HG03095 (cell line): ENCODE measurements around the gene ARHGAP25.
A peak's percentile ranks its signal among the peaks of the same experiment; 100 is the strongest.

Experiments
- ATAC-seq: cut with Tn5 transposase; IDR thresholded peaks from one replicate; pipeline ENCODE4 v1.9.1; 2021; ENCODE audit warnings: moderate library complexity; ENCODE audit not compliant: unreplicated experiment

ARHGAP25 gene

DNA sequence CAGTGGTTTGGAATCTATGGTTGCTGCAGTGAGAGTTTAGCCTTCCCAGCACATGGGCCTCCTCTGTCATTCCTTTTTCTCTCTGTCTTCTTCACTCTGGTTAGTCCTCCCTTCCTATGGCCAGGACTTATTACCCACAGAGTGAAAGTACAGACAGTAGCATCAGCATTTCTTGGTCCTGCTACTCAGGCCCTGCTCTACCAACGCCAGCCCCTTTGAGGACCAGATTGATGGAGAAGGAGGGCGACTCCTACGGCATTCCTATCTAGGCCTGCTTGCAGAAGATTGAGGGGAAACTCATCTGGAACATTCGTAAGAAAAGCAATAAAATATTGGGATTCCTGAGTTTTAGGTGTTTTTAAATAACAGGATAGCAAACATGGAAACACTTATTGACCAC is 93.1 kb downstream of the ARHGAP25 start:
- ATAC-seq: no peak

DNA sequence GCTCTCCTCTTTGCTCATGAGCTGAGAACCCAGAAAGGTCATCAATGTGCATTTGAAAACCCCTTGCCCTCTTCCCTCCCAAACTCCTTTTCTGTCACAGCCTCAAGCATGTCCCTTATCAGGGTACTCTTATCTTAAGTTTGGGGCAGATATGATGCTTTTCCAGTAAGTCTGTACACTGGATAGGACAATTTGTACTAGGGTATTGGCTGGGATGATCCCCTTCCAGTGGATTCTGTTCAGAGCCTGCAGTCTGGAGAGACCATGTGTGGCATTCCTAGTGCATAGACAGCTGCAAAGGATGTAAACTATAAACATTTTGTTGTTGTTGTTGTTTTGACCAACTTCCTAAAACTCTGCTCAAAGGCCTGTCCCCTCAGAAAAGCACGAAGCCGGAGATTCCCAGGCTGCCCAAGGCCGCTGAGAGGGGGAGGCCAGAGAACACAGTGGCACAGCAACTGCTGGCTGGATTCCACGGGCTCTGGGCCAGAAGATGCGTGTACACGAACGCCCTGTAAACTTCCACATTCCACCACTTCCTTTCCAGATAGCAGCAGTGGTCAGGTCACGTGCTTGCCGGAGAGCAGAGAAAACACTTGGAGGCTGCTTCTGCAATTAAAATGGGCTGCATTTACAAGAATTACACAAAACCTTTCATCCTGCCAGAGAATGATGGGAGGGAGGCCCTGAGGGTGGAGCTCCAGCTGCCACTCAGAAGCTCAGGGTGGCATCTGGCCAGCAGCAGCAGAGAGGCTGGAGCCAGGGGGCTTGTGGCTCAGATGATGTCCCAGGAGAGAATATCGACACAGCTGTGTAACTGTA is 94.5 kb downstream of the ARHGAP25 start:
- ATAC-seq: no peak

DNA sequence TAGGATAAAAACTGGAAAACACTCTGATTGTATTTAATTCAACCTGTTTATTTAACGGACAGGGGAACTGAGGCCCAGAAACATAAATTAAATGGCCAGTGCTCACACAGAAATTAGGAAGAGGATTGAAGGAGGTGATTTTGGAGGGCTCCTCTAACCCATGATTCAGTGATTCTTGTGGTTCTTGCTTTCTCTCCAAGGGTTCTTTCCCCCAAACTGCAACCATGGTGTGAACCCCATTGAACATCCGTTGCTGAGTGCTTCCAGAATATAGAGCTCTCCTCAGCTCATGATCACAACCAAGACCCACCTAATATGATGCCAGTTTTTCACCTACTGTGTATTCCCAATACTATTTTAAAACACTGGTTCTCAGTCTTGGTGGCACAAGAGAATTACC is 95.1 kb downstream of the ARHGAP25 start:
- no peak for ATAC-seq

DNA sequence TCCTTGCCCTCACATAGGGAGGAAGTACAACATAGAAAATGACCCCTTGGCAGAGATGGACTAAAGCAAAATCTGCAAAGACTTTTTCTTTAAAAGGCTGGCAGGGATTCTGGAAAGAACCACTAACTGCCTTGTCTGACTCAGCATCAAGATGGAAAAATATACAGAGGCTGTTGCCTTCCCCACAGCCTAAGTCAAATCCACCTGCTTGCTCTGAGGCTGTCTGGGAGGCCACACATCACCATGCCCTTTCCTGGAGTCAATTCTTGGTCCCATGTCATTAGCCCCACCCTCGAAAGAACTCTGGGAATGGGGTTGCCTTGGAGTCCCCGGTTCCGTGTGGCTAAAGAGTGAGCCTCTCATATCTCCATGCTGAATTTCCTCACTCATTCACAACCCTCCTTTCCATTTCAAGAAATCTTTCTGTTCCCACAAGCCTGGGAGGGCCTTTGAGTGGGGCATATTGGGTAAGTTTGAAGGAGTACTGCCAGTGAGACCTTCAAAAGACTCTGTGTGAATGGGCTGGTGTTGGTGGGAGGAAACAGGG is 97.1 kb downstream of the ARHGAP25 start:
- no peak for ATAC-seq

DNA sequence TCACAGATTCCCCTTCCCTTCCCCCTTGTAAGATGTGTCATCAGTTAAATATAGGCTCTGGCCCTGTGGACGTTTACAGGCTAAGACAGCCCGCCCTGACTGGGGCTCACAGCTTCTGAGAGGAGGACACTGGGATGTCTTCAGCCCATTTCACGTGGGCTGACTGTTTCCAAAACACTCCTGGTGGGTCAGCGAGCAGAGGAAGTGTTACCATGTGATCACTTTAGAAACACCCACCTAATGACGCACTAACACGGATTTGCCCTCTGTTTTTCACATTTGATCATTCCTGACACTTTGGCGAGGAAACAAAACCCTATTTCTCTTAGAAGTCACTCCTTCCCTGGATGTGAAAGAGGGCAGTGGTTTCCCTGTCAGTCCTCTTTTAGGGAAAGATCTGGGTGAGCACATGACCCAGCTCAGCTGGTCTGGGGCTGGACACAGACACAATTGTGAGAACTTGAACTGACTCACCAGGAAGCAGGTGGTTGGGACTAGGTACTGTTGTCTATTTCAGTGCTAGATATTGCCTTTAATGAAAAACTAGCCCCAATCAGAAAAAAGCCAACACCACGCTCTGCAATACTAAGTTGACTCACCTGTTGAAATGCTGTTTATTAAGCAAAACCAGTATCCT is 97.7 kb downstream of the ARHGAP25 start:
- ATAC-seq: peak; percentile 76

DNA sequence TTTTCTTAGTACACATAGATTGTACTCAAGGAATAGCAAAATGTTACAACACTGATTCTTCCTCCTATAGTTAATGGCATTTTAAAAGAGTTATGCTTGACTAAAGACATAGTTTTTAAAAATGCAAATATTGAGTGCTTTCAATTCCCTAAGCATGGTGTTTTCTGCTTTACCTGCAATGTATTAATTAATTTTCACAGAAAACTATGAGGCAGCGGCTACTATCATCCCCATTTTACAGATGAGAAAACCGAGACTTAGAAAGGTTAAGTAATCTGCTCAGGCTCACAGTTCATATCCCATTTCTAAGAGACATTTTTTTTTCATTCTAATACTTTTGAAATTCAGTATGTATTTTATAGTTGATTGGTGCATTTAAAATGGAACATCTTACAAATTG is 98.6 kb downstream of the ARHGAP25 start:
- no peak for ATAC-seq

DNA sequence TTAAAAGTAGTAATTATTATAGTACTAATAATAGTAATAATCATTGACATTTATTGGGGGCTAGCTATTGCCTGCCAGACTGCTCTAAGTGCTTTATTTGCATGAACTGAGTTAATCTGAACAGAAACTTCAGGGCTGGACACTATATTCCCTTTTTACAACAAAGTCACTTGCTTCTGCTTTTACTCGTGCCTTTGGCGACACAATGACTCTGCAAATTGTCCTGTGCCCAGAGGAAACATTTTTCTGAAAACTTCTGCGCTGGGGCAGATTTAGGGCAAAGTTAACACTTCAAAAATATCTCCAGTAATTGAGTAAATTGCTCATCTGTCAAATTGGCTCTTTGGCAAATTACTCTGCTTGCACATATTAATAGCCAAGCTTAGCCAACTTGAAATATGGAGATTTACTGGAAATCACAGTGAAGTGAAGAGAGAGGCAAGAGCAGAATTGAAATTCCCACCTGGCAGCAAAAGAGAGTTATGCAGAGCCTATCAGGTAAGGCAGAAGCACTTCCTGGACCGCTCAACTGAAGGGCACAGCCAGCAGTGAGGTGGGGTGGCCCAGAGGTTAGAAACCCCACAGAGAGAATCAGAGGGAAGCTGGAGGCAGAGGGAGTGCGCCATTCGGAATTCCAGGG is 100.2 kb downstream of the ARHGAP25 start:
- no peak for ATAC-seq

DNA sequence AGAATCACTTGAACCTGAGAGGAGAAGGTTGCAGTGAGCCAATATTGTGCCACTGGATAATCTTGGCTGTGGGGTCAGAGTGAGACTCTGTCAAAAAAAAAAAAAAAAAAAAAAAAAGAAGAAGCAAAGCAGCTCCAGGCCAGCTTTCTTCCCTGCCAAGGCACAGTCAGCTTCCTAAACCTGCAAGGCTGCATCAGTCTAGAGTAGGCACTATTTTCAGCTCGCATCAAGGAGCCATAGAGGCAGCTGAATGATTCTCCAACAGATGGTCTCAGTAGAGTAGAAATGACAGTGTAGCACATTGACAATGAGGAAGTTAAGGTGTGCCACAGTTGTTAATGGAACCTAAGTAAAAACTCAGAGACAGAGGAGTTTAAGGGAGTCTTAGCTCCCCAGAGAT is 101.0 kb downstream of the ARHGAP25 start:
- ATAC-seq: no peak

DNA sequence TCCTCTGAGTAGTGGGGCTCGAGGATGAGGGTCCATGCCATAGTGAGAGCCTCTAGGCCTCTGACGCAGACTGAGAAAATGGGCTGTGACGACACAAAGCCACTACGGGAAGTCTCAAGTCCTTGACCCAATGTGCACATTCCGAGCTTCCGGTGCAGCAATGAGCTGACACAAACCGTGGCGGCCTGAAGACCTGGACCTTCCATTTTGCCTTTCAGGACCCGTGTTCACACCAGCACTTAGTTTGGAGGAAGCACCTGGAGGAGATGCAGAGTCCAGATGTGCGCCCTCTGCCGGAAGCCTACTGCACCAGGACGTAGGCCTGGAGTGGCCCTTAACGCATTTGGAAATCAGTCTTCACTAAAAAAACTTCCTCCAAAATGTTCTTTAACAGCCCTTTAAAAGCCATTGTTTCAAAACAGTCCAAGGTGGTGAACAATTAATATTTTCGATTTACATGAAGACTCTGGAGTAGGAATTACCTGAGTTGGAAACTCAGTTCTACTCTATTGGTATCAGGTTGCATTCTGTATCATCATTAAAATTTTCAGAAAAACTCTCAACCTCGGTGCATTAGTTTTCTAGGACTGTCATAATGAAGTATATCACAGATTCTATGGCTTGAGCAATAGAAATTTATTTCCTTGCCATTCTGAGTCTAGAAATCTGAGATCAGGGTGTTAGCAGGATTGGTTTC is 102.7 kb downstream of the ARHGAP25 start:
- no peak for ATAC-seq

DNA sequence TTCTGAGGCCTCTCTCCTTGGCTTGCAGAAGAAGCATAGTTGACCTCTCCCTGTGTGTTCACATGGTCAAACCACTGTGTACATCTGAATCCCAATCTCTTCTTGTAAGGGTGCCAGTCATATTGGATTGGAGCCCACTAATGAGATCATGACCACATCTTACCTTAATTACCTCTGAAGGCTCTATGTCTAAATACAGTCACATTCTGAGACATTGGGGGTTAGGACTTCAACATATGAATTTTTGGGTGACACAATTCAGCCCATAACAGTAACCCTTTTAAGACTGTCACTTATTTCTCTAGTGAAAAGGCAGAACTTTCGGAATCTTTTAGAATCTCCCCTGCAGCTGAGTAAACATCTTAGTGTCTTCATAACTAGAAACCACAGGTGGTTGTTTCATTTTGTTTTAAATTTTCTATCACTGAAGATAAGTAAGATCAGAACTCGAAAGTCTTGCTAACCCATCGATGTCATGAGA is 103.3 kb downstream of the ARHGAP25 start:
- ATAC-seq: peak; percentile 66

DNA sequence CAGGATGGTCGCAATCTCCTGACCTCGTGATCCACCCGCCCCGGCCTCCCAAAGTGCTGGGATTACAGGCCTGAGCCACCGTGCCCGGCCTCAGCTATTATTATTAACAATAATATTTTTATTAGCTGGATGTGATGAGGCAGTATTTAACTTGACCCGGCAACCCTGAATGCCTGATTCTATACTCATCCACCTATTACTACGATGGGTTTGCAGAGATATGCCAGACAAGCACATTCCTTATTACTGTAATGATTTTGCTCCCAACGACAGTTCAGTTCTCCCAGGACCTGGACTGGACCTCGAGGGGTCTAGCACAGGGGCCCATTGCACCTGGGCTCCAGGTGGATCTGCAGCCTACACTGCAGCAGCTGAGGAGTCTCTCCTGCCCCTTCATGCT is 104.0 kb downstream of the ARHGAP25 start:
- ATAC-seq: no peak

DNA sequence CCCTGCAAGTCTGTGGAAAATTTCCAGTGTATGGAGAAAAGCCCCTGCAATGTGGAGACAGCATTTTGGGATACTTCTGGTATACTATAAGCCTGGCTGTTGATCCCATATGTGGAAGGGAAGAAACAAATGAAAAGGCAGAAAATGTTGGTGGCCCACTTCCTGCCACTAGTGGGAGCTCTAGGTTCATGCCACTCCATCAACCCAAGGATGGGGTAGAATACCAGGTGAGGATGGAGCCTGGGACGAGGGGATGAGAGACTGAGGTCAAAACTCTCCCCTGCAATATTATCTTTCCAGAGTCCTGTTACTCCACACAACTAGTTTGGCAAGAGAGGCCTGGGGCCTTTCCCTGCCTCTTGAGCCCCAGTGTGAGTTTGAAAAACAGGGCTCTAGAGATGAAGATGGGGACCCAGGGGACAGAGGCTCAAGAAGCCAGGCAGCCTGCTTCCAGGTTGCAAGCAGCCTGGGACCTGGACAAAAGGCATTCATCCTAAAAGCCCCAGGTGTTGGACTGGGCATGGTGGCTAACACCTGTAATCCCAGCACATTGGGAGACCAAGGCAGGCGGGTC is 104.7 kb downstream of the ARHGAP25 start:
- ATAC-seq: no peak

DNA sequence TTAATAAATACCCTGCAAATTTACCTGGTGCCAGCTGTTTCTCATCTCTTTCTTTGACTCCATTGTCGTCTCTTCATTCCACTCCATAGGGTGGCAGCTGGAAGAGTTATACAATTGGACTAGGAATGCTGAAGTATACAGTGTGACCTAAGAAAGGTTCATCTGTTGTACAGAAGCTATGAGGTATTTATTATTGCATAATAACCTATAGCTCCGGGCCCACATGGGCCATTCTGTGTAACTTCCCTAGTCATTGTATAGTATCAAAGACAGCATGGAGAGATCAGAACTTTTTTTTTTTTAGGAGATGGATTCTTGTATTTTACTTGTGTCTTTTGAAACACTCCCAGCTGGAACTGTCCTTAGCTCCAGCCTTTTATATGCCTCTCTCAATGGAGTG is 110.4 kb downstream of the ARHGAP25 start:
- no peak for ATAC-seq

DNA sequence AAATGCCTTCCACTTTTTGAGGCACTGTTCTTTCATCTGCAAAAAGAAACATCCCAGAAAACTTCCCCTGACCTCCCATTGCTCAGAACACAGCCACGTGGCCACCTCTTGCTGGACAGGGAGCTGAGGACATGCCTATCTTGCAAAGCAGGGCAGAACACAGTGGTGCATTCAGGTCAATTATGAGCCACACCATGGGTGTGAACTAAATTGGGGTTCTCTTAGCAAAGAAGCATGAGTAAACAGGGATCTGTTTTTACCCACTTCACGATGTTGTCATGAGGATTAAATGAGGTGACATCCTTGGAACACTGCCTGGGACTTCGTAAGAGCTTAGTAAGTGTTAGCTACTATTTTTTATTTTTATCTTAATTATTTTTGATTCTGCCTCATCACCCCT is 111.5 kb downstream of the ARHGAP25 start:
- no peak for ATAC-seq

DNA sequence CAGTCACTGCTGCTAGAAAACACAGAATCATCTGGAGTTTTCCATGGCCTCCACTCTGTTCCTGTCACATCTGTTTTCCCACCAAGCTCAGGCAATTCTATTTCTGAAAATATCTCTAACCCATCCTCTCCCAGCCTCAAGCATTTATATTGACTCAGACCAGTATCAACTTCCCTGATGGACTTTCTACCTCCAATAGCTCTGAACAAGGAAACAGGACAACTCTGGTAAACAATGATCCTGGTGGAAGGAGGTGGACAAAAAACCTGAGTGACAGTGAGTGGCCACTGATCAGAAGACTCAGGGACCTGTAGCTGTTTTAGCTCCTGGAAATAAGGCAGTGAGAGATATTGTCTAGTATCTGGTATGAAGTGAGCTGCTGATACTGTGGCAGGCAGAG is 113.1 kb downstream of the ARHGAP25 start:
- no peak for ATAC-seq

DNA sequence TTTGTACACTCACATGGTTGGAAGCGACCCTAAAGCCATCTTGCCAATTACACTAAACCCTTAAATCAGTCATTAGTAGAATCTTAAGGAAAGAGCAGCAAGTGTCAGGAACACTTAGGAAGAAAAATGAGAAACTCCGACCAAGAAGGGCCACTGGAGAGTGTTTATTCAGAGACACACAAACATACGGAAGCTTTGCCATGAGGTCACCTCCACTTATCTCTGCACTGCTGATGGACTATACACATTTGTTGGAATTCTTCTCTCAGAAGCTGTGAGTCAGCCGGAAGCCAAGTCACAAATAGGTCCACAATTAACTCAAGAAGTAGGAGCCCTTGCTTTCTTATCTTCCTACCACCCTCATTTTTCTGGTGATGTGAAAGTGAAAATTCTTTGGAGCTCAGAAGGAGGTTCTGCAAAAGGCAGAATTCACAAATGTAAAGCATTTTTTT is 115.0 kb downstream of the ARHGAP25 start:
- ATAC-seq: no peak

DNA sequence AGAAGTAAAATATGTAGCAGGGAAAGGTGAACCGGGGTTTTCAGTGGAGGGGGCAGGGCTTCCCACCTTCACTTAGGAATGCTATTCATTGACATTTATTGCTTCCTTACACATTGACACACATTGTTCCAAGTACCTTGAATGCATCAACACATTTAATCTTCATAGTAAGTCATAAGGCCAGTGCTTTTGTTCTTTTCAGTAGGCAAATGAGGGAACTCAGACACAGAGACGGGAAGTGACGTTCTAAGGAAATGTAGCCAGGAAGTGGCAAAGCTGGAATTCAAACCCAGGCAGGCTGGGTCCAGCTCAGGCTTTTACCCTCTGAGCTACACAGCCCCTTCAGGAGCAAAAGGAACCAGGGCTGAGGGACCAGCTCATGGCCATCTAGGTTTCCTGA is 115.9 kb downstream of the ARHGAP25 start:
- no peak for ATAC-seq

DNA sequence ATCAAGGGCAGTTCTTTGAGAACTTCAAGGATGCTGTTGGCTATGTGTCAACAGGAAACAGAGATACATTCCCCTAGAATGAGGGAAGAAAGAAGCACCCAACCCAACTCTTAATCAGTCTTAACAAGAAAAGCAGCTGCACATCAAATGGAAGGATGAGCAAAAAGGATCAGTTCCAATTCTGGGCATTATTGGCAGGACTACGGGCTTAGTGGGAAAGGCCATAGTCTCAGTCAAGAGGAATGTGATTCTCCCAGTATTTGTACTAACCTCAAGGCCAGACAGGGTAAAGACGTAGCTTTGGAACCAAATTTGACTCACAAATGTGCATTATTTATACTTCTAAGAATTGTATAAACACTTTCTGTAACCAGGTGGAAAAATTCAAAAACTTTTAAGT is 118.4 kb downstream of the ARHGAP25 start:
- ATAC-seq: no peak

DNA sequence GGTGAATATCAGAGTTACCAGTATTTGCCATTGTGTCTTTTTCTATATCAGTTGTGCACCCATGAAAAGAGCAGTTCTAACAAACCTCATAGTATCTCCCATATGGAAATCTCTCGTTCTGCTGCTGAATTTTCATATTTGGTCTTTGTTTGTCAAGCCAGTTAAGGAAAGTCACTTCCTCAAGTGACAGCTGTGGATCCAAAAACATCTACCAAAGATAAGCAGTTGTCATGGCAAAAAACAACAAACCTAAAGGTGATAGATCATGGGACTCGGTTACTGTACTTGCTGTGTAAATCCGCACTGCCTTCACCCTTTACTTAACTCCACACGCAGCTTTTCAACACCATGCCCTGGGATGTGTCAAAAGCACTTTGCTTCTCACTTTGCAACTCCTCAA is 119.3 kb downstream of the ARHGAP25 start:
- ATAC-seq: no peak

DNA sequence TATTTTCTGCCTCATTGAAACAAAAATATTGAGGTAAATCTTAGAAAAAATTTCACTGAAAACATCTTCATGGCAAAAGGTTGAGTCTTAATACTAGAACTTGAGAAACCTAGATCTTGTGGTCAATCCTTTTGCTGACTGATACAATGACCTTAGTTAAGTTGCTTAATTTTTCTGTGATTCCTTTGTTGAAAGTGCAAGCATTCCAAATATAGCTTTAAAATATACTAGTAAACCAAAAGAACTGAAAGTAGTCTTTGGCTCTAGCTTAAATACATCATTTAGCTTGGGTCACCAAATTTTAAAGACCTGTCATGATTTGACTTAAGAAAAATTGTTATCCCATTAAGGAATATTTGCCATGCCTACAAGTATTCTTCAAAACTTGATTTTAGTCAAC is 119.9 kb downstream of the ARHGAP25 start:
- no peak for ATAC-seq

DNA sequence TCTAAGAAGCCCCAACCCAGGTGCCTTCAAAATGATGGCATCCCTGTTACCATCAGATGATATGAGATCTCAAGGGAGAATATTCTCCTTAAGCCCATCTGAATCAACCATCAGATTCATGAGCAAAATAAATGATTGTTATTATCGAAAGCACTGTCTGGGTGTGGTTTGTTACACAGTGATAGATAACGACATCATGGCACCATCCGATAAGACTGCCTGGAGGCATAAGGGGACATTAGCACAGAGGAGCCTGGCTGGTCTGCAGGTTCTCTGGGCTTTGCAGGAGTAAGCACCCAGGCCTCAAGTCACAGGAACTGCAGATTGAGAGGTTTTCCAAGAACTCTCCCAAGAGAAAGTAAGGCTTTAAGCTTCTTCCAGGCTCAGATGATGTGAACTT is 120.9 kb downstream of the ARHGAP25 start:
- ATAC-seq: no peak
